SU-DHL-6 (cell line): ENCODE results near the gene FCHSD1.

ENCODE experiments used
- CTCF ChIP-seq: fragments of 200-600 bp; sonication (generic); IDR thresholded peaks from one replicate; pipeline ENCODE4 v1.5.1; 2017; ENCODE audit warnings: antibody characterized with exemption, mild to moderate bottlenecking, low read length, moderate library complexity; ENCODE audit not compliant: insufficient read depth, poor library complexity, severe bottlenecking
- EZH2phosphoT487 ChIP-seq: fragments of 200-600 bp; sonication (generic), shearing (Covaris generic); conservative IDR thresholded peaks from 2 replicates; pipeline ENCODE4 v1.6.1; 2018; ENCODE audit warnings: mild to moderate bottlenecking, antibody characterized with exemption, low read length, moderate library complexity, mixed read lengths

GRCh38 chr5:141665995-141666940 is 15.1 kb upstream of the FCHSD1 start:
- TF ChIP-seq CTCF (no peak), EZH2phosphoT487 (no peak)
